Smooth muscle cell of the coronary artery (primary cell): ENCODE measurements around the gene FKBP4. TPM values are rescaled to one million over a fixed set of nuclear protein-coding genes. Genes with fewer than 3 reads are reported as not detected.

ENCODE experiments used
- total RNA-seq: library from RNA; depleted of rRNA; stranded (reverse); fragments of >200 nt; gene quantifications from 2 replicates; pipeline ENCODE4 v1.2.3, GENCODE V29; 2014; ENCODE audit warnings: low replicate concordance

The FKBP4 gene
- total RNA-seq: 38.3 and 44.9 TPM in 2 replicates

DNA sequence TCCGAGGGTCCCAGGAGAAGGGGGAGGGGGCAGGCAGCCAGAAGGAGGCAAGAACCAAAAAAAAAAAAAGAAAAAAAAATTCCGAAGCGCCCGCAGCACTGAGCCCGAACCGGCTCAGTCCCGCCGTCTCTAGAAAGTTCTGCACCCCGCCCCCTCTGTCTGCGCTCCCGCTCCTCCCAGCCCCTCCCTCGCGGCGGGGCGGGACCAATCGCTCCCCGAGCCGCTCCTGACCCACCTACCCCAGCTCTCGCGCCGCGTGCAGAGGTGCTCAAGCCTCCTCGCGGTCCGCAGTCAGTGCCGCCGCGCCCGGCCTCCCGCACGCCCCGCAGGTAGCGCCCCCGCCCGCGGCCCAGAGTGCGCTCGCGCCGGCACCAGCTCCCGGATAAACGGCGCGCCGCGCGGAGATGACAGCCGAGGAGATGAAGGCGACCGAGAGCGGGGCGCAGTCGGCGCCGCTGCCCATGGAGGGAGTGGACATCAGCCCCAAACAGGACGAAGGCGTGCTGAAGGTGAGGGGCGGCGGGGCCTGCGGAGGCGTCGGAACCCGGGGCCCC lies at the start of gene FKBP4:
Gene FKBP4 (plus strand): TSS at position 235 of the 554 bp plus-strand sequence. CDS start 170 bp downstream, at position 405.

GRCh38 chr12:2812290-2813213 lies 17.8 kb downstream of the FKBP4 start, which contains the start of gene ITFG2:
Gene ITFG2, plus strand, starts transcription at chr12:2812668. Its CDS starts 93 bp downstream, at chr12:2812761.

GRCh38 chr12:2834581-2835491 lies 40.1 kb downstream of the FKBP4 start, which contains the start of gene NRIP2:
Gene NRIP2, minus strand, starts transcription at chr12:2835035. Its CDS starts 52 bp downstream, at chr12:2834983.

Other genes with a start within 250 kb of the FKBP4 start
- gene ITFG2, start 17.7 kb downstream of the FKBP4 start, total RNA-seq: 11.0 and 32.2 TPM in 2 replicates
- gene NRIP2, start 40.1 kb downstream of the FKBP4 start, total RNA-seq: not detected in 2 replicates
- not detected in 2 replicates for gene TEX52, start 62.1 kb downstream of the FKBP4 start, total RNA-seq
- gene FOXM1, start 82.2 kb downstream of the FKBP4 start, total RNA-seq: 0.47 and 3.8 TPM in 2 replicates
- gene RHNO1, start 82.3 kb downstream of the FKBP4 start, total RNA-seq: 4.7 and 13.8 TPM in 2 replicates
- gene TULP3, start 95.9 kb downstream of the FKBP4 start, total RNA-seq: 14.9 and 15.6 TPM in 2 replicates
- gene TEAD4, start 164.4 kb downstream of the FKBP4 start, total RNA-seq: 4.9 and 9.6 TPM in 2 replicates